GM12878 (cell line): ENCODE data around the gene LMCD1. TPM values are rescaled to one million over a fixed set of nuclear protein-coding genes. Genes with fewer than 3 reads are reported as not detected.

Experiments used
- ATAC-seq: fragments of 200-7000 bp; cut with Tn5 transposase; 3 replicates; pipeline ENCODE4 v1.9.1; 2020; ENCODE audit warnings: mild to moderate bottlenecking, moderate library complexity
- BruUV-seq: library from RNA; stranded (reverse); fragments of 400-500 nt; replicated peaks from 2 replicates; lab custom pipeline; 2021; lab: Mats Ljungman, UMichigan
- CTCF ChIA-PET: fragments of 300-600 bp; sonication (Branson Sonifier 250); formaldehyde crosslinking; extraction: SDS; loops from one replicate; lab custom pipeline; 2021; ENCODE audit warnings: inconsistent platforms; lab: Yijun Ruan, JAX
- POLR2A ChIA-PET: fragments of 350-600 bp; formaldehyde crosslinking; extraction: SDS; loops from one replicate; lab custom pipeline; 2021; ENCODE audit warnings: inconsistent platforms; lab: Charles Lee
- RAD21 ChIA-PET: fragments of 300-600 bp; sonication (Branson Sonifier 250); formaldehyde crosslinking; loops from one replicate; lab custom pipeline; 2023; ENCODE audit warnings: antibody characterized with exemption; ENCODE audit not compliant: unreplicated experiment; lab: Charles Lee
- SMC1A ChIA-PET: fragments of 300-600 bp; sonication (Branson Sonifier 250); formaldehyde crosslinking; loops from one replicate; lab custom pipeline; 2023; ENCODE audit not compliant: unreplicated experiment, uncharacterized antibody; lab: Charles Lee
- DNase-seq: peaks from one replicate; pipeline ENCODE4 v3.0.0-alpha.2; 2011; ENCODE audit warnings: low read depth, low spot score
- FAIRE-seq: peaks from 3 replicates; lab custom pipeline; 2011; peaks lifted over from hg19 to GRCh38; lab: Jason Lieb, UNC
- H2AFZ ChIP-seq: 2 replicates; pipeline ENCODE4 v1.6.0; 2011; ENCODE audit warnings: low read depth, low read length, control low read depth; ENCODE audit not compliant: control insufficient read depth
- H3K27ac ChIP-seq: 2 replicates; pipeline ENCODE4 v1.5.1; 2011; ENCODE audit warnings: control low read depth; ENCODE audit not compliant: control insufficient read depth, insufficient read depth
- H3K27me3 ChIP-seq, 2 experiments: replicated peaks in 1 of 2; 2 replicates each; pipeline versions ENCODE4 v1.6.0 to v1.6.1; 2011; ENCODE audit warnings: low read length in 1 of 2; ENCODE audit not compliant: control insufficient read depth in 2 of 2, insufficient read depth in 2 of 2
- H3K36me3 ChIP-seq, 2 experiments: 2 replicates each; pipeline ENCODE4 v1.5.1; 2011; ENCODE audit warnings: low read length in 1 of 2; ENCODE audit not compliant: control insufficient read depth in 2 of 2, insufficient read depth in 2 of 2
- H3K4me1 ChIP-seq: 2 replicates; pipeline ENCODE4 v1.6.1; 2011; ENCODE audit warnings: mild to moderate bottlenecking, low read length, moderate library complexity, mixed read lengths; ENCODE audit not compliant: control insufficient read depth, insufficient read depth
- H3K4me2 ChIP-seq: 2 replicates; pipeline ENCODE4 v1.6.0; 2011; ENCODE audit warnings: control low read depth; ENCODE audit not compliant: control insufficient read depth, insufficient read depth
- H3K4me3 ChIP-seq: fragments of 200-600 bp; sonication (generic); 2 replicates; pipeline ENCODE4 v1.5.1; 2016
- H3K79me2 ChIP-seq: 2 replicates; pipeline ENCODE4 v1.6.0; 2011; ENCODE audit warnings: low read length; ENCODE audit not compliant: control insufficient read depth, insufficient read depth
- H3K9ac ChIP-seq: 2 replicates; pipeline ENCODE4 v1.8.0; 2011; ENCODE audit warnings: low read length, control low read depth, mixed read lengths; ENCODE audit not compliant: control insufficient read depth, insufficient read depth
- H3K9me3 ChIP-seq: replicated peaks from 3 replicates; pipeline ENCODE4 v1.5.1; 2011; ENCODE audit warnings: mild to moderate bottlenecking, low read length; ENCODE audit not compliant: control insufficient read depth, insufficient read depth
- H4K20me1 ChIP-seq: 2 replicates; pipeline ENCODE4 v1.6.0; 2011; ENCODE audit not compliant: control insufficient read depth, insufficient read depth
- CBX5 ChIP-seq: sonication (generic); IDR thresholded peaks from 2 replicates; pipeline ENCODE4 v1.6.1; 2016; ENCODE audit warnings: low read depth, moderate library complexity, mild to moderate bottlenecking, inconsistent platforms
- IKZF1 ChIP-seq: fragments of 450-650 bp; conservative IDR thresholded peaks from 2 replicates; pipeline ENCODE4 v1.6.1; 2017; ENCODE audit warnings: antibody characterized with exemption, mild to moderate bottlenecking
- IKZF2 ChIP-seq, 2 experiments: fragments of 450-650 bp; IDR thresholded peaks; 2 replicates each; pipeline ENCODE4 v1.6.1; 2017; ENCODE audit warnings: mild to moderate bottlenecking in 2 of 2, moderate library complexity in 2 of 2
- MAX ChIP-seq: IDR thresholded peaks from 2 replicates; pipeline ENCODE4 v1.6.1; 2012; ENCODE audit warnings: low read depth, low read length, improper control_type of control experiment
- MYC ChIP-seq: IDR thresholded peaks from 2 replicates; pipeline ENCODE4 v1.6.1; 2011; ENCODE audit warnings: mild to moderate bottlenecking, low read length, moderate library complexity, inconsistent platforms; ENCODE audit not compliant: insufficient read depth, insufficient replicate concordance, insufficient read length, severe bottlenecking
- RAD21 ChIP-seq: IDR thresholded peaks from 2 replicates; pipeline ENCODE4 v1.6.1; 2011; ENCODE audit warnings: mild to moderate bottlenecking, low read depth, low read length, moderate library complexity; ENCODE audit not compliant: insufficient read depth
- RFX5 ChIP-seq: IDR thresholded peaks from 2 replicates; pipeline ENCODE4 v1.6.1; 2011; ENCODE audit warnings: low read depth, low read length, improper control_type of control experiment
- WGBS: methylation state at CpG from one replicate; pipeline ENCODE4 v1.1.6; 2016; ENCODE audit warnings: low lambda C conversion rate; ENCODE audit not compliant: insufficient replicate concordance, insufficient coverage; ENCODE audit errors: missing lambda C conversion rate; 5-methylcytosine and 5-hydroxymethylcytosine counted together
- in situ Hi-C: fragments of 300-500 bp; cut with MboI; formaldehyde crosslinking; loops from 9 replicates; pipeline ENCODE4 v1.14.3; 2018; ENCODE audit warnings: mixed read lengths
- intact Hi-C: fragments of 100-400 bp; cut with micrococcal nuclease; formaldehyde crosslinking; loops from one replicate; pipeline ENCODE4 v1.14.2; 2022; ENCODE audit not compliant: unreplicated experiment
- polyA plus RNA-seq, 11 experiments: library from polyadenylated mRNA; depleted of rRNA in 4 of 11; unstranded in 6 of 11; stranded (reverse) in 5 of 11; fragments of >200 nt; fragmentation: Nextera tagmentation in 4 of 11; fragmentation: Illumina TruSeq in 1 of 11; extraction: Ambion mirVana in 4 of 11; extraction: Trizol in 1 of 11; gene quantifications; 1 replicate in 1 of 11; 2 replicates in 10 of 11; pipeline versions ENCODE4 v1.2.1 to v1.2.3, GENCODE V29; 2011 to 2016; ENCODE audit warnings: inconsistent platforms in 2 of 11, missing spikeins in 2 of 11, low read depth in 1 of 11
- total RNA-seq, 4 experiments: library from RNA; depleted of rRNA in 3 of 4; stranded (reverse); fragments of >200 nt in 3 of 4; fragmentation: Illumina TruSeq in 1 of 4; extraction: Trizol in 1 of 4; gene quantifications; 2 replicates each; pipeline versions ENCODE4 v1.2.1 to v1.2.3, GENCODE V29; 2013 to 2021

Gene LMCD1
- total and polyA plus RNA-seq, 10 of the 15 experiments (the other 5 are each of a cell fraction or from before 2014, with no cell fraction given), result 0.27 to 6.4 (median 1.7) TPM

- Histone ChIP-seq H3K27ac (no peak overlapping the region), H4K20me1 (no peaks in the 10 kb centered on the region), H3K9me3 (no peaks in the 10 kb centered on the region), H3K4me2 (no peak overlapping the region), H3K79me2 (no peaks in the 10 kb centered on the region), H3K4me3 (no peak overlapping the region), H3K36me3 (no peaks in the 10 kb centered on the region), H2AFZ (no peak overlapping the region), H3K9ac (no peak overlapping the region), H3K27me3 (no peaks in the 10 kb centered on the region), H3K4me1 (no peaks in the 10 kb centered on the region)
- no peak for DNase-seq
- ChIA-PET POLR2A (no interaction called here), RAD21 (interaction anchor here (1.0 to 1.1 kb wide), 2 partner anchors 62 to 141 kb away, joined by 3 to 5 read pairs; no protein-coding TSS in a partner anchor), SMC1A (interaction anchor here (1.0 to 2.0 kb wide), 4 partner anchors 20 to 141 kb away, joined by 3 to 5 read pairs (median 3); partner anchors contain the start of gene LMCD1), CTCF (interaction anchor here (1.5 to 3.2 kb wide), 2 partner anchors 12 to 39 kb away, joined by 3 to 8 read pairs; no protein-coding TSS in a partner anchor)
- no peak for FAIRE-seq
- no TSS peak for BruUV-seq
- no peak for ATAC-seq
- in situ Hi-C loops, result no loop called here
- 69% methylated on average over 2 of the region's 2 CpGs for WGBS
- 0 out of 2 replicates have a peak, but pooled peaks have one; percentile 12 for TF ChIP-seq RAD21
- no peak for TF ChIP-seq IKZF1
- no peak for TF ChIP-seq RFX5
- TF ChIP-seq CBX5, result no peak
- intact Hi-C loops, result no loop called here
These were observed 20.2 kb upstream of the LMCD1 start for GRCh38 chr3:8481380-8481779.

- H3K9me3 ChIP-seq, result no peaks in the 10 kb centered on the region
- no peaks in the 10 kb centered on the region for H3K36me3 ChIP-seq
- H4K20me1 ChIP-seq, result no peaks in the 10 kb centered on the region
- no peak for FAIRE-seq
- intact Hi-C loops, result no loop called here
- SMC1A ChIA-PET, result interaction anchor here (1.0 to 2.0 kb wide), 3 partner anchors 15 to 140 kb away, joined by 3 to 5 read pairs (median 4); partner anchors contain the start of gene LMCD1
- ATAC-seq, result no peak
- H3K27ac ChIP-seq, result no peak overlapping the region
- H3K79me2 ChIP-seq, result no peaks in the 10 kb centered on the region
- TF ChIP-seq IKZF2 (IDR thresholded peaks at IDR 0.05) (no peak), MAX (no peak), MYC (no peak)
- no peak for DNase-seq
- CTCF ChIA-PET, result interaction anchor here (1.5 to 3.2 kb wide), 2 partner anchors 11 to 40 kb away, joined by 3 to 8 read pairs; no protein-coding TSS in a partner anchor
- in situ Hi-C loops, result no loop called here
- RAD21 ChIA-PET, result no interaction called here
- no TSS peak for BruUV-seq
- H3K27me3 ChIP-seq, result no peaks in the 10 kb centered on the region
- H3K4me2 ChIP-seq, result no peak overlapping the region
- no peak overlapping the region for H3K9ac ChIP-seq
- H3K4me1 ChIP-seq, result no peaks in the 10 kb centered on the region
- H3K4me3 ChIP-seq, result no peak overlapping the region
- POLR2A ChIA-PET, result no interaction called here
- no peak overlapping the region for H2AFZ ChIP-seq
- 13% methylated on average over 2 of the region's 2 CpGs for WGBS
These were observed 19.4 kb upstream of the LMCD1 start for GRCh38 chr3:8482263-8482662.
